ENCODE results near the gene HMCN1.

The HMCN1 gene

DNA sequence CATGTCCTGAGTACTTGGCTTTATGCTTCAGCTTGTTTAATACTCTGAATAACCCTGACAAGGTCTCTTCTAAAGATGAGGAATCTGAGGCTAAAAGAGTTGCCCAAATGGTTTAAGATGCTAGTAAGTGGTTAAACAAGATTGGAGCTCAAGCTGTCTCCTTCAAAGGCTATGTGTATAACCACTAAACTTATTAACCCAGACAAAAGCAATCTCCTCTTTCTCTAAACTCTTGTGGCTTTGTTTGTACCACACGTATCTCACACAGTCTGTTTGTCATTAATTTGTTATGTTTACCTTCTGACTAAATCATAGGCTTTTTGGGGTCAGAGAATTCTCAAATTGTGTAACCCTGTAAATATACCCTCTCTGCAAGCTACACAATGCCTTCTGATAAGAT, 89.9 kb downstream of the HMCN1 start:
- TF ChIP-seq, protein P1, sequence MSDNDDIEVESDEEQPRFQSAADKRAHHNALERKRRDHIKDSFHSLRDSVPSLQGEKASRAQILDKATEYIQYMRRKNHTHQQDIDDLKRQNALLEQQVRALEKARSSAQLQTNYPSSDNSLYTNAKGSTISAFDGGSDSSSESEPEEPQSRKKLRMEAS (IDR thresholded peaks at IDR 0.05; ENCODE audit: low read depth, low read length), result no peak
- TF ChIP-seq, protein P2, sequence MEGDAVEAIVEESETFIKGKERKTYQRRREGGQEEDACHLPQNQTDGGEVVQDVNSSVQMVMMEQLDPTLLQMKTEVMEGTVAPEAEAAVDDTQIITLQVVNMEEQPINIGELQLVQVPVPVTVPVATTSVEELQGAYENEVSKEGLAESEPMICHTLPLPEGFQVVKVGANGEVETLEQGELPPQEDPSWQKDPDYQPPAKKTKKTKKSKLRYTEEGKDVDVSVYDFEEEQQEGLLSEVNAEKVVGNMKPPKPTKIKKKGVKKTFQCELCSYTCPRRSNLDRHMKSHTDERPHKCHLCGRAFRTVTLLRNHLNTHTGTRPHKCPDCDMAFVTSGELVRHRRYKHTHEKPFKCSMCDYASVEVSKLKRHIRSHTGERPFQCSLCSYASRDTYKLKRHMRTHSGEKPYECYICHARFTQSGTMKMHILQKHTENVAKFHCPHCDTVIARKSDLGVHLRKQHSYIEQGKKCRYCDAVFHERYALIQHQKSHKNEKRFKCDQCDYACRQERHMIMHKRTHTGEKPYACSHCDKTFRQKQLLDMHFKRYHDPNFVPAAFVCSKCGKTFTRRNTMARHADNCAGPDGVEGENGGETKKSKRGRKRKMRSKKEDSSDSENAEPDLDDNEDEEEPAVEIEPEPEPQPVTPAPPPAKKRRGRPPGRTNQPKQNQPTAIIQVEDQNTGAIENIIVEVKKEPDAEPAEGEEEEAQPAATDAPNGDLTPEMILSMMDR (IDR thresholded peaks at IDR 0.05; ENCODE audit: low read depth, low read length), result no peak
- TF ChIP-seq POLR2A (IDR thresholded peaks at IDR 0.05; ENCODE audit: extremely low read depth, insufficient read length) (no peak), MYC (IDR thresholded peaks at IDR 0.05; ENCODE audit: low read depth, low read length) (no peak)
- DNase-seq (ENCODE audit: low read depth), result no peak
- H3K4me3 ChIP-seq (ENCODE audit: low read depth, low read length), result no peak overlapping the region

DNA sequence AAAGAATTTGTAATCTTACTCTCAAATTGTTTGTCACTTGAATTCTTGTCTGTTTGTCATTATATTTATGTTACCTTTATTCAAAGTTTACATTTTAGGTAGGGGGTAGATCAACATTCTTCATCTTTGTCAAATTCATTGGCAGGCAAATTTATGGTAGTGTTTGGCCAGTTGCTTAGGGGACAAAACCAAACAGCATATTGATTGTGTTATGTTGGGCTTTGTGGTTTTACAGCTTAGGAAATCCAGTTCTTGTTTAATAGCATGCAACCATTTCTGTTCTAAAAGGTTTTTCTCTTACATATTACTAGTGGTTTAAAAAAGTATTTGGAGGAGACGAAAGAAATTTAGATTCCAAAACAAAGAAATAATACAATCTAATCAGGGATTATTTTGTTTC, 91.4 kb downstream of the HMCN1 start:
- H3K4me3 ChIP-seq (ENCODE audit: low read depth, low read length), result no peak overlapping the region
- no peak for DNase-seq (ENCODE audit: low read depth)
- TF ChIP-seq, protein P1 (IDR thresholded peaks at IDR 0.05; ENCODE audit: low read depth, low read length), result no peak
- TF ChIP-seq POLR2A (IDR thresholded peaks at IDR 0.05; ENCODE audit: extremely low read depth, insufficient read length) (no peak), MYC (IDR thresholded peaks at IDR 0.05; ENCODE audit: low read depth, low read length) (no peak)
- TF ChIP-seq, protein P2 (IDR thresholded peaks at IDR 0.05; ENCODE audit: low read depth, low read length), result no peak

DNA sequence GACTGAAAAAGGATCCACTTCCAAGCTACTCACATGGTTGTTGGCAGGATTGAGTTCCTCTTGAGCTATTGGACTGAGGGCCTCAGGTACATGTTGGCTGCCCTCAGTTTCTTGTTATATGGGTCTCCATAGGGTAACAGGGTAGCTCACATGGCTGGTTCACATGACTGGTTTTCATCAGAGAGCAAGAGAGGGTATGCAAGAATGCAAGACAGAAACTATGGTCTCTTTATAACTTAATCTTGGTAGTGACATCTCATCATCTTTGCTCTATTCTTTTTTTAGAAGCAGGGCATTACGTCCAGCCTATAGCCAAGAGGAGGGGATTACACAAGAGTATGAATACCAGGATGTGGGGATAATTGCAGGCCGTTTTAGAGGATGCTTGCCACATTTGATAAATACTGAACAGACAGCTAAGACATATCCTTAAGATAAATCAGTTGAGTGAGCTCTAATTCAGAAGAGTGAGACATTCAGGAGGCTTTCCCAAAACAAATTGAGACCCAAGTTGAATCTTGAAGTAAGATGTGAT, 100.2 kb downstream of the HMCN1 start:
- H3K4me3 ChIP-seq (ENCODE audit: low read depth, low read length), result no peak overlapping the region
- no peak for TF ChIP-seq MYC (IDR thresholded peaks at IDR 0.05; ENCODE audit: low read depth, low read length)
- no peak for DNase-seq (ENCODE audit: low read depth)

DNA sequence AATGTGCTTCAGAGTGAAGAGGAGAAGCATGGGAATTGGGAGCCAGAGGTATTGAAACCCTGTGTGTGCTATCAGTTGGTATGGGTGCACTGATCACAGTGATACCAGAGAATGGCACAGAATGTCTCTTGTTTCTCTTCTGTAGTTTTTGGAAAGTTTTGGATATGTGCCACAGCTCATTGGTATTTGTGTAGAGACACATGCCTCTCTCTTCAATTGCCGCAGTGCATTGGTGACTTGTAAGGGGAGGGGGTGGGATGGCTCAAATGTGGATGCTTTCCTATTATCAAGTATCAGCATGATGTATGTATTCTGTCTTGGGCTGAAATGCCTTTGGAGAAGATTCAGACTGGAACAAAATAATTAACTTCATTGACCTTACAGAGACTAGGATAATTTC, 101.0 kb downstream of the HMCN1 start:
- DNase-seq (ENCODE audit: low read depth), result no peak
- TF ChIP-seq POLR2A (IDR thresholded peaks at IDR 0.05; ENCODE audit: extremely low read depth, insufficient read length), result no peak
- TF ChIP-seq, protein P1 (IDR thresholded peaks at IDR 0.05; ENCODE audit: low read depth, low read length), result no peak
- TF ChIP-seq, protein P2 (IDR thresholded peaks at IDR 0.05; ENCODE audit: low read depth, low read length), result no peak
- H3K4me3 ChIP-seq (ENCODE audit: low read depth, low read length), result no peak overlapping the region

DNA sequence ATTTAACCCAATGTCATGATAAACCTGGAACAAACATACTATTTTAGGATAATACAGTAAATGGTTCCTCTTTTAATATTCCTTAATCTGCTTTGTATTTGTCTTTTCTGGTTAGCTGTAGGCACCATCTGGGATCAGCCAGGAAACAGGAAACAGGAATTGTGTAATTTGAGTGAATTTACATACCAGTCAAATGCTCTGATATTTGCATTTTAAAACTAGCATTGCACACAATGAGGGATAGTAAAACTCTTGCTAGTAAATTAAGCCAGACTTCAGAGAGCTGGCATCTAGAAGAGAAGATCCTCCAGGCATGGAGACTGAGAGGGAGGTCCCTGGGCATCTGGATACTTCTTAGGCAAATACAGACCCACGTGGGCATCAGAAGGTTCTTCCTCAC, 103.5 kb downstream of the HMCN1 start:
- H3K4me3 ChIP-seq (ENCODE audit: low read depth, low read length), result no peak overlapping the region
- no peak for DNase-seq (ENCODE audit: low read depth)

DNA sequence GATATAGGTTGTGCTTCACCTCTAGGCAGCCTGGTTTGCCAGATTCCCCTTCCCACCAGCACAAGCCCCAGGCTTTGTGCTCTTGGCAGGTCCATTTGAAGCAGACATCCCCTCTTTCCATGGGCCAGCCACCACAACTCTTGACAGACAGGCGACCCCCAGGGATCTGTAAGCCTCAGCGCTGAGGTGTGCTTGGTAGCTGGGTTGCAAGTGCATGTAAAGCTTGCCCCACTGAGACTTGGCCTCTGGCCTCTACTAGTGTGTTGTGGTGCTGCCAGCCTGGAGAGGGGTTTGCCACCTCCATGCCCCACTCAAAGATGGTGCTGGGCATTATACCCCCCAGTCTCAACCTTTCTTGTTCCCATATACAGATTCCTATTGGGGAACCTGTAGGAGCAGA, 103.9 kb downstream of the HMCN1 start:
- no peak overlapping the region for H3K4me3 ChIP-seq (ENCODE audit: low read depth, low read length)
- no peak for DNase-seq (ENCODE audit: low read depth)
- TF ChIP-seq, protein P2 (IDR thresholded peaks at IDR 0.05; ENCODE audit: low read depth, low read length), result no peak
- TF ChIP-seq, protein P1 (IDR thresholded peaks at IDR 0.05; ENCODE audit: low read depth, low read length), result no peak
- no peak for TF ChIP-seq POLR2A (IDR thresholded peaks at IDR 0.05; ENCODE audit: extremely low read depth, insufficient read length)
- TF ChIP-seq MYC (IDR thresholded peaks at IDR 0.05; ENCODE audit: low read depth, low read length), result no peak

More for the DNA sequence above, 103.5 kb downstream of the HMCN1 start:
- TF ChIP-seq POLR2A (IDR thresholded peaks at IDR 0.05; ENCODE audit: extremely low read depth, insufficient read length) (no peak), MYC (IDR thresholded peaks at IDR 0.05; ENCODE audit: low read depth, low read length) (no peak)
- TF ChIP-seq, protein P1 (IDR thresholded peaks at IDR 0.05; ENCODE audit: low read depth, low read length), result no peak
- TF ChIP-seq, protein P2 (IDR thresholded peaks at IDR 0.05; ENCODE audit: low read depth, low read length), result no peak
